Trophoblast cell (in vitro differentiated cells and primary cell): ENCODE data around the gene CLEC16A.

ENCODE experiments used
- DNase-seq, 2 donors: peaks; one replicate each; pipeline ENCODE4 v3.0.0-alpha.2; 2016
- H2AFZ ChIP-seq: 2 replicates; pipeline ENCODE4 v1.6.1; 2013; ENCODE audit warnings: low read length, moderate library complexity, mild to moderate bottlenecking; ENCODE audit not compliant: insufficient read depth, poor library complexity
- H2AK5ac ChIP-seq: 2 replicates; pipeline ENCODE4 v1.6.1; 2013; ENCODE audit warnings: mild to moderate bottlenecking, low read length
- H2BK120ac ChIP-seq: 2 replicates; pipeline ENCODE4 v1.6.1; 2013; ENCODE audit warnings: low read length, mild to moderate bottlenecking, moderate library complexity; ENCODE audit not compliant: insufficient read depth, poor library complexity
- H2BK12ac ChIP-seq: 2 replicates; pipeline ENCODE4 v1.6.1; 2013; ENCODE audit warnings: mild to moderate bottlenecking, low read length, moderate library complexity
- H2BK5ac ChIP-seq: 2 replicates; pipeline ENCODE4 v1.6.1; 2013; ENCODE audit warnings: low read length, low read depth, moderate library complexity, mild to moderate bottlenecking; ENCODE audit not compliant: poor library complexity
- H3K14ac ChIP-seq: 2 replicates; pipeline ENCODE4 v1.6.1; 2013; ENCODE audit warnings: mild to moderate bottlenecking, low read length
- H3K18ac ChIP-seq: 2 replicates; pipeline ENCODE4 v1.6.1; 2013; ENCODE audit warnings: mild to moderate bottlenecking, low read length
- H3K23ac ChIP-seq: 2 replicates; pipeline ENCODE4 v1.6.1; 2013; ENCODE audit warnings: low read length
- H3K27ac ChIP-seq: 2 replicates; pipeline ENCODE4 v1.5.1; 2013; ENCODE audit warnings: low read depth, mild to moderate bottlenecking, inconsistent platforms, low read length, moderate library complexity
- H3K27me3 ChIP-seq: 2 replicates; pipeline ENCODE4 v1.6.1; 2013; ENCODE audit warnings: inconsistent platforms, mild to moderate bottlenecking, low read length, moderate library complexity; ENCODE audit not compliant: insufficient read depth
- H3K36me3 ChIP-seq, 2 experiments: 1 replicate in 1 of 2; 2 replicates in 1 of 2; pipeline ENCODE4 v1.6.1; 2013; ENCODE audit warnings: low read length in 2 of 2, mild to moderate bottlenecking in 2 of 2, moderate library complexity in 1 of 2; ENCODE audit not compliant: insufficient read depth in 2 of 2, control insufficient read depth in 1 of 2
- H3K4ac ChIP-seq: 2 replicates; pipeline ENCODE4 v1.6.1; 2013; ENCODE audit warnings: low read depth, mild to moderate bottlenecking, low read length, moderate library complexity
- H3K4me1 ChIP-seq, 2 experiments: 1 replicate in 1 of 2; 2 replicates in 1 of 2; pipeline ENCODE4 v1.6.1; 2013; ENCODE audit warnings: low read length in 2 of 2, mild to moderate bottlenecking in 2 of 2, moderate library complexity in 1 of 2; ENCODE audit not compliant: insufficient read depth in 2 of 2, control insufficient read depth in 1 of 2
- H3K4me2 ChIP-seq: 2 replicates; pipeline ENCODE4 v1.6.1; 2013; ENCODE audit warnings: inconsistent platforms, mild to moderate bottlenecking, low read length, moderate library complexity
- H3K4me3 ChIP-seq: 2 replicates; pipeline ENCODE4 v1.5.1; 2013; ENCODE audit warnings: mild to moderate bottlenecking, low read depth, low read length, inconsistent platforms
- H3K79me1 ChIP-seq: one replicate; pipeline ENCODE4 v1.6.1; 2013; ENCODE audit warnings: low read length
- H3K79me2 ChIP-seq: 2 replicates; pipeline ENCODE4 v1.6.1; 2013; ENCODE audit warnings: low read length, mild to moderate bottlenecking; ENCODE audit not compliant: control insufficient read depth, insufficient read depth, poor library complexity
- H3K9ac ChIP-seq: 2 replicates; pipeline ENCODE4 v1.6.1; 2013; ENCODE audit warnings: mild to moderate bottlenecking, low read length
- H3K9me3 ChIP-seq: 2 replicates; pipeline ENCODE4 v1.6.1; 2013; ENCODE audit warnings: low read depth, mild to moderate bottlenecking, control low read depth, inconsistent platforms, low read length; ENCODE audit not compliant: insufficient read depth
- H4K12ac ChIP-seq: 2 replicates; pipeline ENCODE4 v1.6.1; 2013; ENCODE audit warnings: low read depth, mild to moderate bottlenecking, low read length, moderate library complexity
- H4K8ac ChIP-seq: 2 replicates; pipeline ENCODE4 v1.6.1; 2013; ENCODE audit warnings: low read depth, mild to moderate bottlenecking, low read length, moderate library complexity
- H4K91ac ChIP-seq: one replicate; pipeline ENCODE4 v1.6.1; 2013; ENCODE audit warnings: low read depth, mild to moderate bottlenecking, low read length, moderate library complexity
- WGBS: extraction: QIAGEN DNeasy Blood & Tissue Kit; methylation state at CpG from one replicate; pipeline ENCODE4 v1.1.7; 2013; ENCODE audit warnings: missing lambda C conversion rate; ENCODE audit not compliant: insufficient read length, insufficient coverage; ENCODE audit errors: extremely low coverage; 5-methylcytosine and 5-hydroxymethylcytosine counted together

Gene CLEC16A

DNA sequence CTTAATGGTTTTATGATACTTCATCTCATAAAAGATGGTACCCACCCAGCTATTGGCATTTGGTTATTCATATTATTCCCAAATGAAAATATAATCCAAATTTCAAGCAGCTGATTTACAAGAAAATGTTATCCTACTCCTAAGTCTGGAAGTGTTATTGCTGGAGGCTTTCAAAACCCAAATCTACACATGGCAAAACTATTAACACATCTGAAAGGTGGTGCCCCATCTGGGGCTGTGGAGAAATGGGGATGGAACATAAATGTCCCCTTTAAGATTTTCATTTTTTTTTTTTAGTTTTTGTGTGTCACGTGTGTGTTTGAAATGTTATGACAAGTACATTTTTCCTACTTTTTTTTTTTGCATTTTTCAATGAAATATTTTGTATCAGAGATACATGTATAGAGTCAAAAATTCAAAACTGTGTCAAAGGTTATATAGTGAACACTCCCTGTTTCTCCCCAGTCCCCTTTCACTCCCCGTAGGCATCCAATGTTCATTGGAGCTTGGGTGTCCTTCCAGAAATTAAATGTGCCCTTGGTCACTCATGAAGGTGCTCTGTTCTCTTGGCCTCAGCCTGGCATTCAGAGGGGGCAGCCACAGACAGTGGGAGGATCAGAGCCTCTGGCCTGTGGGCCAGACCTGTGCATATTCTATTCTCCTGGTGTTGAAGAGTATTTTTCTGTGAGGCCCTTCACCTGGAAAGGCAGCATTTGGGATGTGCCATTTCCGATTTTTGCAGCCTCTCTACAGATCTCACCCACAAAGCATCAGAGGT lies 79.1 kb downstream of the CLEC16A start:
- DNase-seq, result no peak
- H2BK12ac ChIP-seq, result no peak overlapping the region
- no peak overlapping the region for H3K27ac ChIP-seq
- no peaks in the 10 kb centered on the region for H3K79me1 ChIP-seq
- no CpG with 5 or more reads among the region's 3 CpGs for WGBS
- H3K14ac ChIP-seq, result no peak overlapping the region
- H3K9ac ChIP-seq, result no peak overlapping the region
- no peak overlapping the region for H3K4ac ChIP-seq
- peak overlapping the region; percentile 17 for H3K18ac ChIP-seq
- H3K4me2 ChIP-seq, result no peak overlapping the region
- H4K8ac ChIP-seq, result no peak overlapping the region
- H3K23ac ChIP-seq, result no peak overlapping the region
- peaks cover 11 to 15% of the 10 kb centered on the region in 2 experiments for H3K36me3 ChIP-seq
- H2AK5ac ChIP-seq, result no peak overlapping the region
- H2BK5ac ChIP-seq, result no peak overlapping the region
- H3K4me3 ChIP-seq, result no peak overlapping the region
- H3K4me1 ChIP-seq, result peaks cover 8 to 9% of the 10 kb centered on the region in 2 experiments
- H2AFZ ChIP-seq, result no peak overlapping the region
- no peaks in the 10 kb centered on the region for H3K79me2 ChIP-seq
- H3K9me3 ChIP-seq, result no peaks in the 10 kb centered on the region
- H2BK120ac ChIP-seq, result no peak overlapping the region
- H4K91ac ChIP-seq, result no peak overlapping the region
- H3K27me3 ChIP-seq, result no peaks in the 10 kb centered on the region
- H4K12ac ChIP-seq, result no peak overlapping the region

DNA sequence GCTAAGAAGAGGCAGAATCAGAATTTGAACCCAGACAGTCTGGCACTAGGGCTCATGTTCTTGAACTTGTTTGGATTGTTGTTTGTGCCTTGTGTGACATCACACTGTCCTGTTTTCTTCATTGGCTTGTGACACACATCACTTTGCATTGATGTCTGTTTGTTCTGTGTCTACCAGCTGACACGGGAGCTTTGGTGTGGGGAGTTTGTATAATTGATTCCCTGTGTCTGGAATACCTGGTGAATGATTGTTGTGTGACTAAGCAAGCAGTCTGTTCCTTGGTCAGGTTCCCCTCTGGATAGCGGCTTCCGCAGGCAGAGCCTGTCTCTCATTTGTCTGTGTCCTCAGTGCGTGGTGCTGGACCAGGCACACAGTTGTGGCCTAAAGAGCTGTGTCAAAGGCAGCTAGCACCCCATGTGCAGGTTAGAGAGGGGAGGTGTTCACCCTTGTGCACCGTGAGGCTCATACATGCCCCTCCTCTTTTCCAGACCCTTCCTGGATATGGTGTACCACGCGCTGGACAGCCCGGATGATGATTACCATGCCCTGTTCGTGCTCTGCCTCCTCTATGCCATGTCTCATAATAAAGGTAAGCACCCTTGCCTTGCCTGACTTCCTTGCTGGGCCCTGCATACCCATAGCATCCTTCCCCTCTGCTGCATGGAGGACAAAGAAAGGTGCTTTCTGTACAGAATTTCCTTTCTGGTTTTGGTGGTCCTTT lies 80.1 kb downstream of the CLEC16A start:
- Histone ChIP-seq H3K23ac (no peak overlapping the region), H4K8ac (no peak overlapping the region), H2BK12ac (peak overlapping the region; percentile 29), H2AK5ac (no peak overlapping the region), H3K9me3 (no peaks in the 10 kb centered on the region), H4K12ac (no peak overlapping the region), H3K4me1 (peaks cover 8 to 9% of the 10 kb centered on the region in 2 experiments), H3K18ac (no peak overlapping the region), H2BK120ac (no peak overlapping the region), H4K91ac (no peak overlapping the region), H3K9ac (no peak overlapping the region), H3K27ac (no peak overlapping the region), H3K4me3 (no peak overlapping the region), H3K4ac (no peak overlapping the region), H2BK5ac (no peak overlapping the region), H3K79me1 (no peaks in the 10 kb centered on the region), H3K14ac (peak overlapping the region; percentile 2), H3K36me3 (peaks cover 11 to 15% of the 10 kb centered on the region in 2 experiments), H3K27me3 (no peaks in the 10 kb centered on the region), H2AFZ (no peak overlapping the region), H3K4me2 (no peak overlapping the region), H3K79me2 (no peaks in the 10 kb centered on the region)
- DNase-seq, result no peak
- WGBS, result no CpG with 5 or more reads among the region's 9 CpGs

DNA sequence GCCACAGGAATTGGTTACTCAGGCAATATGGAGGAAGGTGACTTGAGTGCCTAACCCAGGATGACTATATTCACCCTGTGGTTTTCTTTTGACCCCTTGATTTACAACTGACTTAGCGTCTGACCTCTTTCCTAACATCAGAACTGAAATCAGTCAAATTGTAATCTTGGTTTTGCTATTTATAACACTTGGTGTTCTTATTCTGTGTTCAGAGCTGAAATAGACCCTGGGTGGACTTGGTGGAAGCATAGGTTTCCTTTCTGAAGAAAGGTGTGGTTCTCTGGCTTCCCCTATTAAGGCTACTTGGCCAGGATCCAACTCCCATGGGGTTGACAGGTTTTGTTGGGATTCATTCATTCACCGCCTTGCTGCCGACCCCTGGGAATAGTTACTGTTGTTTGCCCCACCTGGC lies 80.8 kb downstream of the CLEC16A start:
- H3K4me2 ChIP-seq, result no peak overlapping the region
- no peak overlapping the region for H2AK5ac ChIP-seq
- no peak for DNase-seq
- H4K91ac ChIP-seq, result no peak overlapping the region
- H3K79me1 ChIP-seq, result no peaks in the 10 kb centered on the region
- no CpG with 5 or more reads among the region's 3 CpGs for WGBS
- H4K12ac ChIP-seq, result no peak overlapping the region
- no peak overlapping the region for H3K18ac ChIP-seq
- no peak overlapping the region for H2AFZ ChIP-seq
- no peaks in the 10 kb centered on the region for H3K9me3 ChIP-seq
- no peak overlapping the region for H3K27ac ChIP-seq
- H3K9ac ChIP-seq, result no peak overlapping the region
- no peak overlapping the region for H2BK5ac ChIP-seq
- peaks cover 9 to 15% of the 10 kb centered on the region in 2 experiments for H3K36me3 ChIP-seq
- H4K8ac ChIP-seq, result no peak overlapping the region
- no peak overlapping the region for H3K23ac ChIP-seq
- peaks cover 8 to 9% of the 10 kb centered on the region in 2 experiments for H3K4me1 ChIP-seq
- H3K4me3 ChIP-seq, result no peak overlapping the region
- no peak overlapping the region for H3K14ac ChIP-seq
- H3K79me2 ChIP-seq, result no peaks in the 10 kb centered on the region
- H3K27me3 ChIP-seq, result no peaks in the 10 kb centered on the region
- H2BK120ac ChIP-seq, result no peak overlapping the region
- no peak overlapping the region for H3K4ac ChIP-seq
- no peak overlapping the region for H2BK12ac ChIP-seq

DNA sequence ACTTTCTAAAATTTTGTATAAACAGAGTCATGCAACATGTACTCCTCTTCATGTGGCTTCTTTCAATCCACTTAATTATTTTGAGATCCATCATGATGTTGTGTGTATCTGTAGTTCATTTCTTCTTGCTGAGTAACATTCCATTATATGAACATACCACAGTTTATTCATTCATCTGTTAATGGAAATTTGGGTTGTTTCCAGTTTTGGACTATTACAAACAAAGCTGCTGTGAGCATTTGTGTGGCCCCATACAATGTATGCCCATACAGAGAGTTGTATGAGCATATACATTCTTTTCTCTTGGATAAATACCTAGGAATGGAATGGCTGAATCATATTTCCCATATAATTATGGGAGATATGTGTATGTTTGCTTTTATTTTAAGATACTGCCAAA lies 85.6 kb downstream of the CLEC16A start:
- Histone ChIP-seq H4K91ac (no peak overlapping the region), H3K27ac (no peak overlapping the region), H3K4ac (no peak overlapping the region), H3K18ac (no peak overlapping the region), H4K8ac (no peak overlapping the region), H3K79me2 (no peaks in the 10 kb centered on the region), H4K12ac (no peak overlapping the region), H3K36me3 (peaks cover 8 to 12% of the 10 kb centered on the region in 2 experiments), H3K27me3 (no peaks in the 10 kb centered on the region), H3K79me1 (no peaks in the 10 kb centered on the region), H3K23ac (no peak overlapping the region), H3K4me1 (no peaks in the 10 kb centered on the region), H2AFZ (no peak overlapping the region), H2BK12ac (no peak overlapping the region), H2AK5ac (no peak overlapping the region), H3K9me3 (no peaks in the 10 kb centered on the region), H3K4me2 (no peak overlapping the region), H3K14ac (no peak overlapping the region), H2BK120ac (no peak overlapping the region), H2BK5ac (no peak overlapping the region), H3K4me3 (no peak overlapping the region), H3K9ac (no peak overlapping the region)
- DNase-seq, result no peak
